Measurements from ENCODE around the gene KCNIP1. TPM values are rescaled to one million over a fixed set of nuclear protein-coding genes. Genes with fewer than 3 reads are reported as not detected.

The KCNIP1 gene
- total and polyA plus RNA-seq, 10 donors, result 0.08 to 20.0 (median 9.4) TPM

DNA sequence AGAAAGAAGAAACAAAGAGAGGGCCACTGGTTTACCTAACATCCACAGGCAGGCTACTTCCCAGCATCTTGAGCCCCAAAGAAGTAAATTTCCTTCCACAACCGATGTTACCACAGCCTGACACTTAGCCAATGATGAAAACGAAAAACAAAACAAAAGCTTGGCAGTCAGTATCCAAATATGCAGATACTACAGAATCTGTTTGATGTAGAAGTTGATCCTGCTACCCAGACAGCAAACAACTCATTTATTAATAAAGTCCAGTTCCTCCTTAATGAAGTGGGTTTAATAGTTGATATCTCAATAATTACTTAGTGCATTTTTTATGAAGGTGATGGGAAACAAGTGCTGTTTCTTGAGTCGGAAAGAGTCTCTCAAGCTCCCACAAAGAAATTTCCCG is 212.6 kb downstream of the KCNIP1 start:
- Histone ChIP-seq H3K27ac (no peak overlapping the region), H3K4me1 (no peaks in the 10 kb centered on the region), H3K4me3 (no peak overlapping the region), H3K9me3 (no peaks in the 10 kb centered on the region), H3K27me3 (replicated peaks in 1 of 7) (peaks cover 0 to 68% (median 0%) of the 10 kb centered on the region in 7 donors), H3K36me3 (no peaks in the 10 kb centered on the region)
- WGBS, 5 donors, result 49 to 56% (median 53%) methylated on average over 4 of the region's 4 CpGs
- intact Hi-C loops (cut with DNase I; ENCODE audit: low total_unique reads), result no loop called here
- DNase-seq, result no peak
- TF ChIP-seq CTCF (IDR thresholded peaks at IDR 0.05 in 8 of 11, conservative IDR thresholded peaks at IDR 0.05 in 3 of 11) (no peak), POLR2AphosphoS5 (IDR thresholded peaks at IDR 0.05) (no peak), POLR2A (IDR thresholded peaks at IDR 0.05) (no peak)

GRCh38 chr5:170719551-170719950 is 215.7 kb downstream of the KCNIP1 start:
- H3K27ac ChIP-seq, result no peak overlapping the region
- no peak for TF ChIP-seq POLR2AphosphoS5 (IDR thresholded peaks at IDR 0.05)
- TF ChIP-seq CTCF (IDR thresholded peaks at IDR 0.05 in 8 of 11, conservative IDR thresholded peaks at IDR 0.05 in 3 of 11), result no peak
- TF ChIP-seq POLR2A (IDR thresholded peaks at IDR 0.05), result no peak
- 63 to 81% (median 74%) methylated on average over 3 of the region's 3 CpGs for WGBS, 5 donors
- H3K4me1 ChIP-seq, result no peaks in the 10 kb centered on the region
- H3K36me3 ChIP-seq, result no peaks in the 10 kb centered on the region
- intact Hi-C loops (cut with DNase I; ENCODE audit: low total_unique reads), result no loop called here
- DNase-seq, result no peak
- H3K9me3 ChIP-seq, result no peaks in the 10 kb centered on the region
- H3K4me3 ChIP-seq, result no peak overlapping the region
- peaks cover 0 to 49% (median 0%) of the 10 kb centered on the region in 7 donors for H3K27me3 ChIP-seq (replicated peaks in 1 of 7)

- H3K9me3 ChIP-seq, result no peaks in the 10 kb centered on the region
- no peak for TF ChIP-seq CTCF (IDR thresholded peaks at IDR 0.05 in 8 of 11, conservative IDR thresholded peaks at IDR 0.05 in 3 of 11)
- no peak for TF ChIP-seq POLR2AphosphoS5 (IDR thresholded peaks at IDR 0.05)
- TF ChIP-seq POLR2A (IDR thresholded peaks at IDR 0.05), result no peak
- H3K4me1 ChIP-seq, result no peaks in the 10 kb centered on the region
- DNase-seq, result no peak
- H3K36me3 ChIP-seq, result no peaks in the 10 kb centered on the region
- intact Hi-C loops (cut with DNase I; ENCODE audit: low total_unique reads), result no loop called here
- WGBS, 5 donors, result 68 to 82% (median 79%) methylated on average over 4 of the region's 4 CpGs
- no peak overlapping the region for H3K4me3 ChIP-seq
- H3K27me3 ChIP-seq (replicated peaks in 1 of 7), result peaks cover 0 to 49% (median 0%) of the 10 kb centered on the region in 7 donors
- no peak overlapping the region for H3K27ac ChIP-seq
Observed at GRCh38 chr5:170720179-170720578, 216.4 kb downstream of the KCNIP1 start.

DNA sequence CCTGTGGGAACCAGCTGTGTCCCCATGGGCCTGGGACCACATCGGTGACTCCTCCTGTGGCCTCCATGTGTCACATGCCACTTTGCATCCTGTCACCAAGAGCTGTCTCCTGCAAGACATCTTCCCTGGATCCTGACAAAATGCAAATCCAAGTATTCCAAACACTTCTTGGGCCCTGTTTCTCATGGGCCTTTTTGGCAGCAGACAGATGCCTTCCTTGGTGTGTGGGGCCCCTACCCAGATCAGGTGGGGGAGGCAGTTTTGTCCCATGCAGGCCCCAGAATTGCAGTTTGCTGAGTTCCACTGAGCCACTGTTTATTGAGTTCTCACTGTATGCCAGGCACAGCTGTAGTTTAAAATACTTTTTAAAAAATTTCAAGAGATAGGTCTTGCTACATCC is 217.2 kb downstream of the KCNIP1 start:
- TF ChIP-seq CTCF (IDR thresholded peaks at IDR 0.05 in 8 of 11, conservative IDR thresholded peaks at IDR 0.05 in 3 of 11), result no peak
- WGBS, 5 donors, result 75 to 88% (median 78%) methylated on average over 1 of the region's 1 CpG
- no peak overlapping the region for H3K4me3 ChIP-seq

More for the DNA sequence above, 217.2 kb downstream of the KCNIP1 start:
- no peak for DNase-seq
- H3K4me1 ChIP-seq, result no peaks in the 10 kb centered on the region
- H3K36me3 ChIP-seq, result no peaks in the 10 kb centered on the region
- intact Hi-C loops (cut with DNase I; ENCODE audit: low total_unique reads), result no loop called here
- peaks cover 0 to 46% (median 0%) of the 10 kb centered on the region in 7 donors for H3K27me3 ChIP-seq (replicated peaks in 1 of 7)
- H3K9me3 ChIP-seq, result no peaks in the 10 kb centered on the region
- no peak overlapping the region for H3K27ac ChIP-seq
